ENCODE measurements around the gene DIP2C.
"Not testable (repeated sequence)": the region's sequence is repeated elsewhere in the genome, so short reads cannot be mapped to it uniquely, and the experiment has no call there.

DIP2C gene

GRCh38 chr10:341081-341740 lies 348.3 kb downstream of the DIP2C start:
- DNase-seq, result no peak

DNA sequence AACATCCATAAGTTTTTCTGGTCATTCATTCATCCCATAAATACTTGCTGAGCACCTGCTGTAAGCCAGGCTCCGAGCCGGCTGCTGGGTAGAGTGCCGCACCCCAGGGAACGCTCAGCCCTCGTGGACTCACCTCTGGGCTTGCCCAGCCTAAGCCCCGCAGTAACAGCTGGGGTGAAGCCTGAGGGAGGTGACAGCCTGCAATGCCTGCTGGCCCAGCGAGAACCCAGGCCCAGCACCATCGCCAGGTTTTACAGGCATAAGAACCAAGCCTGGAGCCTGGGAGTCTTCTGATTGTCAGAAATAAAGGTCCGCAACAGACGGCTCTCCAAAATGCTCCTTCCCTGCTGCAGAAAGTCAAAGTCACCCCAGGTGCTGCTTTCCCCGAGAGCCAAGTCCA lies 348.8 kb downstream of the DIP2C start:
- no peak for DNase-seq

DNA sequence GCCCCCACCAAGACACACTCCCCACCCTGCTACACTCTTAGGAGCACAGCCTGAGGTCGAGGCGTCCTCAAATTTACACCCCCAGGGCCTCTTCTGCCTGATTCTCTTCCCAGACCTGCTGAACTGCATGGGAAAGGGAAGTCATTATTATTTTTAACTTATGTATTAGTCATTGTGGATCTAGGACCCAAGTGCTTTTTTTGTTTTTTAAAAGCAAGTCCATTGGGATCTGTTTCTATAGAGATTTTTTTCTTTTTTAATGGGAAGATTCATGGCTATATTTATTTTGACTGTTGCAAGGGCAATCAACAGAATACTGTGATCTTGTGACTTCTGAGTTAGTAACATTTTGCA lies 350.5 kb downstream of the DIP2C start:
- DNase-seq, result no peak

DNA sequence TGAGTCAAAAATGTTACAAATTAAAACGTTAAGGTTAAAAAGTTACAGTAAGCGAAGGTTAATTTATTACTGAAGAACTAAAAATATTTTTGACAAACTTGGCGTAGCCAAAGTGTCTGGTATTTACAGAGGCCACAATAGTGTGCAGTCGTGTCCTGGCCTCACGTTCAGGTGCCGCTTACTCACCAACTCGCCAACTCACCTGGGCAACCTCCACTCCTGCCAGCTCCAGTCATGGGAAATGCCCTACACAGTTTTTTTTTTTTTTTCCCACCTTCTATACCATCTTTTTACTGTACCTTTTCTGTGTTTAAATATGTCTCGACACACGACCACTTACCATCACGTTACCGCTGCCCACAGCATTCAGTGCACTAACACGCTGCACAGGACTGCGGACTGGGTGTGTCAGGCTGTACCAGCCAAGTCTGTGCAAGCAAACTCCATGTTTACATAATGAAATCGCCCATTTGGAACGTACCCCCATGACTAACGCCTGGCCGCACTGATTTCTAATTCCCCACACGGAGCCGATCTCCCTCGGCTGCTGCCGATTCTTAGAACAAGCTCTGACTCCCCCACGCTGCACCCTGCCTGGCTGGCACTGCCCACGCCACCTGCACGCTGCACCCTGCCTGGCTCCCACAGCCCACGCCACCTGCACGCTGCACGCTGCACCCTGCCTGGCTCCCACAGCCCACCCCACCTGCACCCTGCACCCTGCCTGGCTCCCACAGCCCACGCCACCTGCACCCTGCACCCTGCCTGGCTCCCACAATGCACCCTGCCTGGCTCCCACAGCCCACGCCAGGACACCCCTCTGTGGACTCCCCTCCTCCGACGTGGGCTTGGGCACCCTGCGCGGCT lies 351.1 kb downstream of the DIP2C start:
- DNase-seq, result no peak

DNA sequence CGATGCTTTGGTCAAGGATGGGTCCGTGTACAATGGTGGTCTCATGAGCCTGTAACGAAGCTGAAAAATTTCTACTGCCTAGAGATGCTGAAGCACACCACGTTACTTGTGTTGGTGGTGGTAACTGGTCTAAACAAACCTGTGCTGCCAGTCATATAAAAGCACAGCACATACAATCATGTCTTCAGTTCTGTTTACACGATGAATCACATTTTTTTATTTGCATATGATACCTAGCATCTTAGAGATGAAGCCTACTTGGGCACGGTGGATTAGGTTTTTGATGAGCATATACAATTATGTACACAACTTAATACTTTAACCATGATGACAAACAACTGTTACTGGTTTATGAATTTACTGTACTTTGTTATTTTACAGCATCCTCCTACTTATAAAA lies 353.2 kb downstream of the DIP2C start:
- DNase-seq, result no peak

DNA sequence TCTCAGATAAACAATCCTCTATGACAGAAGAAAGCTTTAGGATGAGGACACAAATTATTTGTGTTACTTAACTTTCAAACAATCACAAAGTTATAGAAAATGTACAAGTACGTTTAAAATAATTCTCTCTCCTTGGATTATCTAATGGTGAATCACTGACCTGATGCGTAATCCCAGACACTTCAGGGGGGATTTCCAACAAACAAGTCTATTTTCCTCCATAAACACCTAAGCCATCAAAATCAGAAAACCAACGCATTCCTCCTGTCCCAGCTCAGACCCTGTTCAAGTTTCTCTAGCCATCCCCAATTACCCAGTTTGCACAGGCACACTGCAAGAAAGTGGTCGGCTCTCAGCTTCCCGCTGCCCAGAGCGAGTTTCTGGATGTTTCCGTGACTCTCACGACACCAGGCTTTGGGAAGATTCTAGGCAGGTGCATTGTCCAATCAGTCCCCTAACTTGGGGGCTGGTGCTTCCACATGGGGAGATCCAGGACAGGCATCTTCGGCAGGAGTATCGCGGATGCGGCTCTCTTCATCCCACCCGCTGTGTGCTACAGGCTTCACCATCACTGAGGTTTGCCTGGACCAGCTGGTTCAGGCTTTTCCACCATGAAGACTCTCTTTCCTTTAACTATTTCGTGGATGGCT lies 354.2 kb downstream of the DIP2C start:
- no peak for DNase-seq

GRCh38 chr10:331186-331585 lies 358.3 kb downstream of the DIP2C start:
- no peak for DNase-seq

DNA sequence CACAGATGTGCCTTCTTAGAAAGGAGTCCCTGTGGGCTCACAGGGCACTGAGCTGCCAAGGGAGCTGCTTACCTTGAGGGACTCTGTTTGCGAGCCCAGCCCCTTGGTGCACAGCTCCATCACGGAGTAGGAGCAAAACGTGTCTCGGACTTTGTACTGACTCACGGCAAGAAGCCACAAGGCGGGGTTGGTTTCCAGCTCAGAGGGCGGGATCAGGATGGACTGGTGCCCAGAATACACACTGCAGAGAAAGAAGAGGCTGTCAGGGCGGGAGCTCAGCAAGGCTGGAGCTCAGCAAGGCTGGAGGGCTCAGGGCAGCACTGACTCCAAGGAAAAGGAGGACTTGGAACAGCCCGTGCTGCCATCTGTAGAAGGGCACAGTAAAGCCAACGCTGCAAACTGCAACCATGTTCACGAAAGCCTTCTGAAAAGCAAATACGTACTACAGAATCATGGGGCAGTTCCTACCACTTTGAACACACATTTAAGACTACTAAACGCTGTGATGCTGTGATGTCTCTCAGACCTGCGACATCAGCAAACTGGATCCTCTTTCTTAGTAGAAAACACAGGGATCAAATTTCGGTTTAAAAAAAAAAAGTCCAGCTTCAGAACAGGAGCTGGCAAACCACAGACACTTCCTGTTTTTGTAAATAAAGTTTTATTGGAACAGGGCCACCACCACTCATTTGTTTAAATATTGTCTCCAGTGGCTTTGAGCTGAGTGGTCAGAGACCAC lies 359.9 kb downstream of the DIP2C start:
- DNase-seq, result peak; percentile 52

DNA sequence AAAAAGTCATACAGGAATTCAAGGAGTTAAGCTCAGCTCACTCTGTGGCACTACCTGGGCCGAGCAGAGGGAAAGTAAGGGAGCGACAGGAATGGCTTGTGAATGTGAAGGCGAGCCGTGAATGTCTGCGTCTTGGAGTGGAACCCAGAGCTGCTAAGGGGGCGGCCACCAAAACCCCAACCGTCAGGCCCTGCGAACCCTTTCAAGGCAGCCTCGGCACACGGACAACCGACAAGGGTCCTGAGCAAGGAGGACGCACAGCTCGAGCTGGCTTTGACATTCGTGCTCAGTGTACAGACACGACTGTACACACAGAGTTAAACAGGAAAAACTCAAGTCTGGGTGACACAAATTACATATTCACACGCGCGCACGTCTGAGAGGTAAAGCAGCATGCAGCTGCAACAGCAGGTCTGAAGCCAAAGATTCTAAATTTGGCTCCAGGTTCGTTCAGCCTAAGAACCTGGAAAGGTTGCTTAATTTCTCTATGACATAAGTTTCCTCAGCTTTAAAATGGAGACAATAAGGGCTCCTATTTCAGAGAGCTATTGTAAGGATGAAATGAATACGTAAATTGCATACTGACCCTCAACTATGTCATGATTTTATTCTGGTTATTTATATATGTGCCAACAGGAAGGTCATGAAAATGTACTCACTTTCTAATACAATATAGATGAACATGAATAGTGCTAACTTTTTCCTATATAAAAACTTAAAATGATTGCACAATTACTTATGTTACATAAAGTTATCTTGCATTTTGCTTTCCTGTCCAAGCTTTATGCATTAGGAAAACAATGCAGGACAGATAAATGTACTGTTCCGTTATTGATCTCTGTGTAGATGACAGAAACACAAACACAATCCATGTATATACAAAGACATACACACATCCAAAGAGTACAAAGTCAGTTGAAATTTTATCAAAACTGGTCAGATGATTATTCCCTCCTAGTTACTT lies 361.3 kb downstream of the DIP2C start:
- no peak for DNase-seq

GRCh38 chr10:326894-327635 lies 362.4 kb downstream of the DIP2C start:
- DNase-seq, result no peak

DNA sequence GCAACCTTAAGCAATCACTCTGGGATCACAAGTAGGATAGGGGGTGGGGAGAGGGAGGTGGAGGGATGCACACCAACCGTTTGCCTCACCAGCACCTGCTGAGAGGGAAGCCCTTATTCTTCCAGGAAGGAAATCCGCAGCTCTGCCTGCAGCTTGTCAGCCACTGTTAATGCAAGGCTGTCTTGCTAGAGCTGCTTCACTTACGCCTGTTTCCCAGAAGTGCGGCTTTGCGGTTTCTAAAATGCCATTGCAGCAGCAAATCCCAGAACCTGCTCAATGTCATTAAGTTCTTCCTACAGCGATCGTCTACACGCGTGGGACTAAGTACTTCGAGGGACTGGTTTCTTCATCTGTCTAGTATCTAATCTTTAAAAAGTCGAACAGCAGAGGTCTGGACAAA lies 363.1 kb downstream of the DIP2C start:
- no peak for DNase-seq

DNA sequence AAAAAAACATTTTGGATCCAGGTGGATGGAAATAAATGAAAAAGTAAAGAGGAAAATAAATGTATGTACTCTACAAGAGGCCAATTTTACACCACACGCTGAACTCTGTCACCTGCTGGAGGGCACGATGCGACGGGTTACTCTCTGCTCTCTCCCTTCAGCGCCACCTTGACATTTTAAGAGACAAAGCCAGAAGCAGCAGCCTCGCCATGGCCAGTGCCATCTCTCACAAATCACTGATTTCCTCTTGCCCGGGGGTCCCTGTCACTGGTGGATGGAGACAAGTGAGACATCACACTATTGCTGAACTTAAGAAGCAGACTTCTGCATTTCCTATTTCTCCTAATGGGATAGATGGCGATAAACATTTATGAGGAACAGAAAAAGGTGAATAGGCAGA lies 364.2 kb downstream of the DIP2C start:
- no peak for DNase-seq

GRCh38 chr10:324593-324992 lies 364.9 kb downstream of the DIP2C start:
- no peak for DNase-seq

DNA sequence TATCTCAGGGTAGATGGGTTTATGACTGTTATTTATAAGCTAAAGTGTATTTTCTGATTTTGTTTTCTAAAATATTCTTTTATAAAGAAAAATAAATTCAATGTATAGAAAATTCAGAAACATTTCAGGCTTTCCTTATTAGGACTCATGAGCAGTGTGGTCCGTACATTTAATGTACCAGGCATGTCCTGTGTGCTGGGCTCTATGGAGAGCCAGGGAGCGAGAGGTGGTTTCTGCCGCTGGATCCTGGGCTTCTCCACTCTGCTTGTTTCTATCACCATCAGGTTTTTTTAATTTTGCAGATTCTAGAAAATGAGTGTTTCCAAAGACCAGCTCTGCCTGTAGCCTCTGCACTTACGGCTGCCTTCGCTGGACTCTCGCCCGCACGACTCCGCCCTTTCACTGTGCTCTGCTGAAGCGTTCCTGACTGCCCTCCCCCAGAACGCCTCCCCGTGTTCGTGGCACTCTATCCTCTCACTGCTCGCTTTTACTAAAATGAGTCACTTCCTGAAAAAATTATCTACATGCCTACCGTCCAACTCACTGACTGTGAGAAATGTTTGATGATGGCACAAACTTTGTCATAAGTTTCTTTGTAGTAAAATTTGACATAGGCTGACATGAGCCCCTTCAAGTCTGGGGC lies 365.7 kb downstream of the DIP2C start:
- DNase-seq, result peak; percentile 77

GRCh38 chr10:323046-323445 lies 366.4 kb downstream of the DIP2C start:
- not testable (repeated sequence) for DNase-seq

GRCh38 chr10:320771-321170 lies 368.7 kb downstream of the DIP2C start:
- DNase-seq, result no peak

DNA sequence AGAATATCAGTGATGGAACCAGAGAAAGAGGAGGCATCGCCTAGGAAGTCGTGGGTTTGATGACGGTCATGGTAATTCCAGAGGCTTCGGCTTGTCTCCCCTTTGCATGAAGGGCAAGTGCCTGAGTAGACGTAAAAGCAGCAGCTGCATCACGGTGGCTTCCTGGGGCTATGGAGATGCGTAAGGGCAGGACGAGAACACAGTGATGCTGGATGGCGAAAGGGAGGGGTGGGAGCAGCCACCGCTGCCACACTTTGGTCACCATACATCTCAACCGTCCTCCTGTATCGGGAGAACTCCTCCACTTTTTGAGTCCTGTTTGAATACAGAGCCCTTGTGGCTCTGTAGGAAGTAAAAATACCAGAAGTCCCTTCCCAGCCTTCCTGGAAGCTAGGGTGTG lies 371.5 kb downstream of the DIP2C start:
- DNase-seq, result no peak

- DNase-seq, result no peak
Measured at GRCh38 chr10:317271-317769, 372.1 kb downstream of the DIP2C start.

DNA sequence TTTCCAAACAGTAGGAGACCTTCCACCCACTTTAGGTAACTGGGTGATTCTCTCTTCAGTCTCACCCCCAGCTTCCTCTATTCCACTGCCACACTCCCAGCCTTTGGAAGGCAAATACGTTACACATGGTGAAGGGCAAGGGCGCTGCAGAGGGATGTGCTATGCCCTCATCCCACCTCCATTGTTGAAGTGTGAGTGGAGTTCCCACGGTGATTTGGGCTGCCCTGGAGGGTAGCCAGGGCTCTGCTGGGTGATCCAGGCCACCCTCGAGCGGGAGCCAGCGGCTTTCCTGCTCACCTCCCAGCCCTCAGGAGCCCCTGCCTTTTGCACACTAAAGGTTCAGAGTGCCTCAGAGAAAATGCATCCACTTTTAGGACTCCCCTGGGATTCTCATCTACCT lies 373.1 kb downstream of the DIP2C start:
- DNase-seq, result no peak

- no peak for DNase-seq
Measured at GRCh38 chr10:314871-315270, 374.6 kb downstream of the DIP2C start.

GRCh38 chr10:314381-314780 lies 375.1 kb downstream of the DIP2C start:
- no peak for DNase-seq

Measured in activated CD4-positive, alpha-beta T cell treated with anti-CD3 and anti-CD28 coated beads, Interleukin-2, Interleukin-6, amounts not matched to agents 100 ng/mL and 50 ng/mL, durations not matched to agents 16 hours and 8 hours (primary cell).